Measurements from ENCODE around the gene GIT1. TPM values are rescaled to one million over a fixed set of nuclear protein-coding genes. Genes with fewer than 3 reads are reported as not detected.
A peak's percentile ranks its signal among the peaks of the same experiment; 100 is the strongest.

Gene GIT1
- total and polyA plus RNA-seq, 9 of the 15 experiments (the other 6 are each of a cell fraction or from before 2014, with no cell fraction given): 0.35 to 35.3 (median 17.1) TPM

GRCh38 chr17:29622337-29623282, 33.2 kb upstream of the GIT1 start, which contains the start of gene CORO6 (continued):
- peak; percentile 25; the same call in 1 of the 2 replicates for TF ChIP-seq E2F4 (CRISPR knock-in tag; IDR thresholded peaks at IDR 0.05; ENCODE audit: low read depth)
- no peak for TF ChIP-seq ZNF436 (CRISPR knock-in tag; IDR thresholded peaks at IDR 0.05)
- no peak for TF ChIP-seq TRIM25 (IDR thresholded peaks at IDR 0.05; ENCODE audit: borderline replicate concordance)
- TF ChIP-seq PTBP1 (IDR thresholded peaks at IDR 0.05; ENCODE audit: low read depth, low read length): no peak
- peak; percentile 54; the same call in 1 of the 2 replicates for TF ChIP-seq SP1 (CRISPR knock-in tag; IDR thresholded peaks at IDR 0.05)
- peak; percentile 68; the same call in 1 of the 2 replicates for TF ChIP-seq RB1 (IDR thresholded peaks at IDR 0.05; ENCODE audit: low read depth)
- no peak for TF ChIP-seq HEY1 (CRISPR knock-in tag; IDR thresholded peaks at IDR 0.05; ENCODE audit: borderline replicate concordance)
- TF ChIP-seq, protein P1, sequence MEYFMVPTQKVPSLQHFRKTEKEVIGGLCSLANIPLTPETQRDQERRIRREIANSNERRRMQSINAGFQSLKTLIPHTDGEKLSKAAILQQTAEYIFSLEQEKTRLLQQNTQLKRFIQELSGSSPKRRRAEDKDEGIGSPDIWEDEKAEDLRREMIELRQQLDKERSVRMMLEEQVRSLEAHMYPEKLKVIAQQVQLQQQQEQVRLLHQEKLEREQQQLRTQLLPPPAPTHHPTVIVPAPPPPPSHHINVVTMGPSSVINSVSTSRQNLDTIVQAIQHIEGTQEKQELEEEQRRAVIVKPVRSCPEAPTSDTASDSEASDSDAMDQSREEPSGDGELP (CRISPR knock-in tag; IDR thresholded peaks at IDR 0.05; ENCODE audit: borderline replicate concordance): peak; percentile 64; the same call in 1 of the 2 replicates
- TF ChIP-seq KAT7 (CRISPR knock-in tag; IDR thresholded peaks at IDR 0.05; ENCODE audit: borderline replicate concordance): 0 out of 2 replicates have a peak, but pooled peaks have one; percentile 66
- TF ChIP-seq TAL1 (IDR thresholded peaks at IDR 0.05): no peak
- peak in 1 of 2 experiments; percentile 82 for TF ChIP-seq E2F6 (IDR thresholded peaks at IDR 0.05; ENCODE audit: borderline replicate concordance in 1 of 2, extremely low read depth in 1 of 2, insufficient read depth in 1 of 2, insufficient read length in 1 of 2, low read depth in 1 of 2, low read length in 1 of 2, poor library complexity in 1 of 2, severe bottlenecking in 1 of 2)
- 0 out of 2 replicates have a peak, but pooled peaks have one; percentile 37 for TF ChIP-seq RNF2 (IDR thresholded peaks at IDR 0.05)
- TF ChIP-seq RBM14 (IDR thresholded peaks at IDR 0.05; ENCODE audit: borderline replicate concordance, insufficient read depth, low read depth, low read length): no peak
- no peak for TF ChIP-seq BCL6 (CRISPR knock-in tag; IDR thresholded peaks at IDR 0.05)
- TF ChIP-seq NFATC3 (IDR thresholded peaks at IDR 0.05): no peak

All from K562 (cell line).